ENCODE results near the gene HASPIN. TPM values are rescaled to one million over a fixed set of nuclear protein-coding genes. Genes with fewer than 3 reads are reported as not detected.

The HASPIN gene
- total and polyA plus RNA-seq, 5 donors from 2014 or later = 0.07 to 0.53 (median 0.27) TPM

- Histone ChIP-seq H3K27ac (ENCODE audit: insufficient read depth, low read length, poor library complexity, severe bottlenecking) (no peak overlapping the region), H3K4me1 (ENCODE audit: control insufficient read depth, insufficient read depth, low read length, poor library complexity, severe bottlenecking) (peaks cover 31% of the 10 kb centered on the region), H3K9me3 (ENCODE audit: control insufficient read depth in 2 of 2, low read length in 2 of 2) (no peaks in the 10 kb centered on the region), H3K36me3 (ENCODE audit: control insufficient read depth, insufficient read depth, low read length) (peaks cover 33% of the 10 kb centered on the region), H3K27me3 (ENCODE audit: control insufficient read depth, insufficient read depth, low read length) (no peaks in the 10 kb centered on the region), H3K4me3 (ENCODE audit: low read depth, low read length) (no peak overlapping the region)
- Mint-ChIP-seq H3K27me3 (no peaks in the 10 kb centered on the region), H3K27ac (peak overlapping the region; percentile 75 to 92 (median 89)), H3K36me3 (peaks cover 27% of the 10 kb centered on the region), H3K4me1 (peaks cover 23 to 44% (median 33%) of the 10 kb centered on the region in 4 donors), H3K9me3 (no peaks in the 10 kb centered on the region), H3K4me3 (peak overlapping the region in 3 of 4 donors; percentile 8 to 61 (median 44))
- DNase-seq (peak in 1 of 3 donors; percentile 44), ATAC-seq (ENCODE audit: low read depth in 2 of 2) (no peak)
Observed at GRCh38 chr17:3712811-3713463, 10.8 kb upstream of the HASPIN start.

GRCh38 chr17:3715296-3715695 is 8.4 kb upstream of the HASPIN start:
- H3K27me3 Mint-ChIP-seq = no peaks in the 10 kb centered on the region
- H3K27me3 ChIP-seq (ENCODE audit: control insufficient read depth, insufficient read depth, low read length) = no peaks in the 10 kb centered on the region
- H3K36me3 Mint-ChIP-seq = peaks cover 35% of the 10 kb centered on the region
- peak overlapping the region in 1 of 3 donors; percentile 11 for H3K27ac Mint-ChIP-seq
- H3K4me3 Mint-ChIP-seq = peak overlapping the region in 1 of 4 donors; percentile 64
- no peak overlapping the region for H3K27ac ChIP-seq (ENCODE audit: insufficient read depth, low read length, poor library complexity, severe bottlenecking)
- peaks cover 23 to 48% (median 31%) of the 10 kb centered on the region in 4 donors for H3K4me1 Mint-ChIP-seq
- DNase-seq (no peak), ATAC-seq (ENCODE audit: low read depth in 2 of 2) (no peak)
- H3K4me1 ChIP-seq (ENCODE audit: control insufficient read depth, insufficient read depth, low read length, poor library complexity, severe bottlenecking) = peaks cover 34% of the 10 kb centered on the region
- H3K36me3 ChIP-seq (ENCODE audit: control insufficient read depth, insufficient read depth, low read length) = peaks cover 45% of the 10 kb centered on the region
- H3K4me3 ChIP-seq (ENCODE audit: low read depth, low read length) = no peak overlapping the region
- no peaks in the 10 kb centered on the region for H3K9me3 Mint-ChIP-seq
- H3K9me3 ChIP-seq (ENCODE audit: control insufficient read depth in 2 of 2, low read length in 2 of 2) = no peaks in the 10 kb centered on the region

GRCh38 chr17:3718201-3718600 is 5.5 kb upstream of the HASPIN start:
- no peaks in the 10 kb centered on the region for H3K27me3 Mint-ChIP-seq
- Histone ChIP-seq H3K27ac (ENCODE audit: insufficient read depth, low read length, poor library complexity, severe bottlenecking) (no peak overlapping the region), H3K9me3 (ENCODE audit: control insufficient read depth in 2 of 2, low read length in 2 of 2) (no peaks in the 10 kb centered on the region), H3K4me3 (ENCODE audit: low read depth, low read length) (no peak overlapping the region), H3K27me3 (ENCODE audit: control insufficient read depth, insufficient read depth, low read length) (no peaks in the 10 kb centered on the region), H3K36me3 (ENCODE audit: control insufficient read depth, insufficient read depth, low read length) (peaks cover 45% of the 10 kb centered on the region), H3K4me1 (ENCODE audit: control insufficient read depth, insufficient read depth, low read length, poor library complexity, severe bottlenecking) (peaks cover 21% of the 10 kb centered on the region)
- ATAC-seq (ENCODE audit: low read depth in 2 of 2) (no peak), DNase-seq (no peak)
- H3K4me3 Mint-ChIP-seq = peak overlapping the region in 2 of 4 donors; percentile 13 to 44
- H3K36me3 Mint-ChIP-seq = peaks cover 27% of the 10 kb centered on the region
- H3K4me1 Mint-ChIP-seq = peaks cover 16 to 49% (median 28%) of the 10 kb centered on the region in 4 donors
- H3K27ac Mint-ChIP-seq = peak overlapping the region in 1 of 3 donors; percentile 20
- H3K9me3 Mint-ChIP-seq = no peaks in the 10 kb centered on the region

- peaks cover 21% of the 10 kb centered on the region for H3K4me1 ChIP-seq (ENCODE audit: control insufficient read depth, insufficient read depth, low read length, poor library complexity, severe bottlenecking)
- Mint-ChIP-seq H3K36me3 (peaks cover 27% of the 10 kb centered on the region), H3K9me3 (no peaks in the 10 kb centered on the region), H3K27ac (peak overlapping the region in 1 of 3 donors; percentile 83), H3K27me3 (no peaks in the 10 kb centered on the region), H3K4me3 (no peak overlapping the region), H3K4me1 (peaks cover 16 to 49% (median 27%) of the 10 kb centered on the region in 4 donors)
- no peaks in the 10 kb centered on the region for H3K9me3 ChIP-seq (ENCODE audit: control insufficient read depth in 2 of 2, low read length in 2 of 2)
- no peak overlapping the region for H3K27ac ChIP-seq (ENCODE audit: insufficient read depth, low read length, poor library complexity, severe bottlenecking)
- no peak overlapping the region for H3K4me3 ChIP-seq (ENCODE audit: low read depth, low read length)
- ATAC-seq (ENCODE audit: low read depth in 2 of 2) = no peak
- no peaks in the 10 kb centered on the region for H3K27me3 ChIP-seq (ENCODE audit: control insufficient read depth, insufficient read depth, low read length)
- DNase-seq = no peak
- H3K36me3 ChIP-seq (ENCODE audit: control insufficient read depth, insufficient read depth, low read length) = peaks cover 45% of the 10 kb centered on the region
Observed at GRCh38 chr17:3719265-3719664, 4.4 kb upstream of the HASPIN start.

GRCh38 chr17:3722716-3723115 is 987 bp upstream of the HASPIN start:
- Mint-ChIP-seq H3K36me3 (peaks cover 8% of the 10 kb centered on the region), H3K4me3 (peak overlapping the region; percentile 89 to 98 (median 95)), H3K9me3 (no peaks in the 10 kb centered on the region), H3K27me3 (no peaks in the 10 kb centered on the region), H3K27ac (peak overlapping the region; percentile 72 to 93 (median 73)), H3K4me1 (peaks cover 4 to 58% (median 31%) of the 10 kb centered on the region in 4 donors)
- Histone ChIP-seq H3K4me1 (ENCODE audit: control insufficient read depth, insufficient read depth, low read length, poor library complexity, severe bottlenecking) (peaks cover 26% of the 10 kb centered on the region), H3K9me3 (ENCODE audit: control insufficient read depth in 2 of 2, low read length in 2 of 2) (no peaks in the 10 kb centered on the region), H3K4me3 (ENCODE audit: low read depth, low read length) (peak overlapping the region; percentile 95), H3K36me3 (ENCODE audit: control insufficient read depth, insufficient read depth, low read length) (peaks cover 14% of the 10 kb centered on the region), H3K27ac (ENCODE audit: insufficient read depth, low read length, poor library complexity, severe bottlenecking) (peak overlapping the region; percentile 75), H3K27me3 (ENCODE audit: control insufficient read depth, insufficient read depth, low read length) (no peaks in the 10 kb centered on the region)
- DNase-seq (no peak), ATAC-seq (ENCODE audit: low read depth in 2 of 2) (no peak)

GRCh38 chr17:3723188-3723555 is 531 bp upstream of the HASPIN start:
- Mint-ChIP-seq H3K36me3 (peaks cover 7% of the 10 kb centered on the region), H3K27ac (peak overlapping the region in 2 of 3 donors; percentile 73 to 93), H3K4me3 (peak overlapping the region; percentile 89 to 98 (median 95)), H3K9me3 (no peaks in the 10 kb centered on the region), H3K27me3 (no peaks in the 10 kb centered on the region), H3K4me1 (peaks cover 4 to 58% (median 30%) of the 10 kb centered on the region in 4 donors)
- Histone ChIP-seq H3K27ac (ENCODE audit: insufficient read depth, low read length, poor library complexity, severe bottlenecking) (peak overlapping the region; percentile 75), H3K9me3 (ENCODE audit: control insufficient read depth in 2 of 2, low read length in 2 of 2) (no peaks in the 10 kb centered on the region), H3K4me1 (ENCODE audit: control insufficient read depth, insufficient read depth, low read length, poor library complexity, severe bottlenecking) (peaks cover 26% of the 10 kb centered on the region), H3K4me3 (ENCODE audit: low read depth, low read length) (peak overlapping the region; percentile 95), H3K27me3 (ENCODE audit: control insufficient read depth, insufficient read depth, low read length) (no peaks in the 10 kb centered on the region), H3K36me3 (ENCODE audit: control insufficient read depth, insufficient read depth, low read length) (peaks cover 9% of the 10 kb centered on the region)
- ATAC-seq (ENCODE audit: low read depth in 2 of 2) = no peak
- no peak for DNase-seq

- ATAC-seq (ENCODE audit: low read depth in 2 of 2) = no peak
- H3K27me3 Mint-ChIP-seq = no peaks in the 10 kb centered on the region
- H3K27me3 ChIP-seq (ENCODE audit: control insufficient read depth, insufficient read depth, low read length) = no peaks in the 10 kb centered on the region
- H3K4me1 ChIP-seq (ENCODE audit: control insufficient read depth, insufficient read depth, low read length, poor library complexity, severe bottlenecking) = peaks cover 26% of the 10 kb centered on the region
- peak overlapping the region in 2 of 3 donors; percentile 72 to 85 for H3K27ac Mint-ChIP-seq
- H3K27ac ChIP-seq (ENCODE audit: insufficient read depth, low read length, poor library complexity, severe bottlenecking) = no peak overlapping the region
- peak overlapping the region; percentile 9 for H3K4me3 ChIP-seq (ENCODE audit: low read depth, low read length)
- H3K9me3 ChIP-seq (ENCODE audit: control insufficient read depth in 2 of 2, low read length in 2 of 2) = no peaks in the 10 kb centered on the region
- H3K9me3 Mint-ChIP-seq = no peaks in the 10 kb centered on the region
- no peak for DNase-seq
- peaks cover 3% of the 10 kb centered on the region for H3K36me3 Mint-ChIP-seq
- H3K4me3 Mint-ChIP-seq = peak overlapping the region; percentile 89 to 98 (median 93)
- H3K36me3 ChIP-seq (ENCODE audit: control insufficient read depth, insufficient read depth, low read length) = peaks cover 3% of the 10 kb centered on the region
- peaks cover 4 to 48% (median 30%) of the 10 kb centered on the region in 4 donors for H3K4me1 Mint-ChIP-seq
Observed at GRCh38 chr17:3724378-3725077, 825 bp downstream of the HASPIN start.

All from CD4-positive, CD25-positive, alpha-beta regulatory T cell (primary cell).